Activated CD8-positive, alpha-beta memory T cell treated with anti-CD3 and anti-CD28 coated beads, Interleukin-2, amount 50 U/mL, for 48 hours (primary cell): Measurements from ENCODE around the gene DNASE1L2.
"Not testable (repeated sequence)": the region's sequence is repeated elsewhere in the genome, so short reads cannot be mapped to it uniquely, and the experiment has no call there.

Experiments used
- DNase-seq: peaks from one replicate; pipeline ENCODE4 v3.0.0-alpha.2; 2020

Gene DNASE1L2

DNA sequence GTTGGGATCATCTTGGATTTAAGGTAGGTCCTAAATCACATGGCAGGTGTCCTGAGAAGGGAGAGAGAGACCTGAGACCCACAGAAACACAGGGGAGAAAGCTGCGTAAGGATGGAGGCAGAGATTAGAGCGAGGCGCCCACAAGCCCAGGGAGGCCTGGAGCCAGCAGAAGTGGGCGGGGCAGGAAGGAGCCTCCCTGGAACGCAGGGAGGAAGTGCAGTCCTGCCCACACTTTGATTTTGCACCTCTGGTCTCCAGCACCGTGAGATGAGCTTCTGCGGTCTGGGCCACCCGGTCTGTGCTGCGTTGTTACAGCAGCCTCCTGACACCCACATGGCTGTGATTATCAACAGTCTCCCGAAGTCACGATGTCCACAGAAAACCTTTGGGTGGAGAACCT, 6.4 kb downstream of the DNASE1L2 start:
- no peak for DNase-seq

DNA sequence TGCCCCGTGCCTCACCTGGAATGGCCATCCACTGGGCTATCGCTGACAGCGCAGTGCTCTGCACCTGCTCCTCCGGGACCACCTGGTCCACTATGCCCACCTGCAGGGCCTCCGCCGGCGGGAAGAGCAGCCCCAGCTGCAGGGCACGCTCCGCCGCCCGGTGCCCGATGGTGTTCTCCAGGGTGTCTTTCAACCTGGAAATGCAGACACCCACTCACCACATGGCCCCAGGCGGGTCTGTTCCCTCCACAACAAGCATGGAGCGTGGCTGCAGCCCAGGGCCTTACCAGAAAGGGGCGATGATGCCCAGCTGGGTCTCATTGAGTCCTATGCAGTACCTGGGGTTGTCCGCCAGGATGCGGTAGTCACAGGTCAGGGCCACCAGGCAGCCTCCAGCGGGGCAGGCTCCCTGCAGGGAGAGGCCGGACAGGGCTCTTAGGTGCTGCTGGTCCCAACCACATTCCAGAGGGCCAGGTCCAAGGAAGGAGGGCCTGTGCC, 6.8 kb downstream of the DNASE1L2 start:
- no peak for DNase-seq

DNA sequence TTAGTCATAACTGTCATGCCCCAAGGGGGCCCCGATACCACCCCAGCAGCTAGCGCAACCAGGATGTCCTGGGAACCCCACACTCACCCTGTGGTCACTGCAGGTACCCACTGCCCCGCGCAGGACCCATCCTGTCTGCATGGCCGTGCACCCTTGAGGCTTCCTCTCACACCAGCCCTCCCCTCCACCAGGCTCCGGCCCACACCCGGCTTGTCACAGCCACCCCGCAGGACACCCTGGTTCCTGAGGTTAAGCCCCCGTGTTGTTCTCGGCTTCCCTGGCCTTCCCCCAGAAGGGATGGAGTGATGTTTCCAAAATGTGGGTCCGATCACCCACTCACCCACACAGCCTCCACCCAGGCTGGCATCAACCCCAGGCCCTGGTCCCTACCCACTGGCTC, 7.5 kb downstream of the DNASE1L2 start:
- no peak for DNase-seq

DNA sequence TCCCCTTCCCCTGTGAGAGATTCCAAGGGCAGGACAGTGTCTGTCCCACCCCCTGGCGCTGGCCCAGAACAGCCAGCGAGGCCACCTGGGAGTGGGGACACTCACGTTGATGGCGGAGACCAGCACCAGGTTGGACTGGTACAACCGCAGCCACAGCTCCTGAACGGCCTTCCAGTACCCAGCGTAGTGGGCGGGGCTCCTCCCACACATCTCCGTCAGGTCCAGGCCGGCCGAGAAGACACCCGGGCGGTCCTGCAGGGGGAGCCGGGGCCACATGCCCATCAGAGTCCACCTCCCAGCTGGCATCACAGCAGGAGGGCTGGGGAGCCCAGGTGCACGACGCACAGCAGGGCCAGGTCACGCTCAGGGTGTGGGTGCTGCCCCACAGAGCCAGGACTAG, 8.1 kb downstream of the DNASE1L2 start:
- no peak for DNase-seq

DNA sequence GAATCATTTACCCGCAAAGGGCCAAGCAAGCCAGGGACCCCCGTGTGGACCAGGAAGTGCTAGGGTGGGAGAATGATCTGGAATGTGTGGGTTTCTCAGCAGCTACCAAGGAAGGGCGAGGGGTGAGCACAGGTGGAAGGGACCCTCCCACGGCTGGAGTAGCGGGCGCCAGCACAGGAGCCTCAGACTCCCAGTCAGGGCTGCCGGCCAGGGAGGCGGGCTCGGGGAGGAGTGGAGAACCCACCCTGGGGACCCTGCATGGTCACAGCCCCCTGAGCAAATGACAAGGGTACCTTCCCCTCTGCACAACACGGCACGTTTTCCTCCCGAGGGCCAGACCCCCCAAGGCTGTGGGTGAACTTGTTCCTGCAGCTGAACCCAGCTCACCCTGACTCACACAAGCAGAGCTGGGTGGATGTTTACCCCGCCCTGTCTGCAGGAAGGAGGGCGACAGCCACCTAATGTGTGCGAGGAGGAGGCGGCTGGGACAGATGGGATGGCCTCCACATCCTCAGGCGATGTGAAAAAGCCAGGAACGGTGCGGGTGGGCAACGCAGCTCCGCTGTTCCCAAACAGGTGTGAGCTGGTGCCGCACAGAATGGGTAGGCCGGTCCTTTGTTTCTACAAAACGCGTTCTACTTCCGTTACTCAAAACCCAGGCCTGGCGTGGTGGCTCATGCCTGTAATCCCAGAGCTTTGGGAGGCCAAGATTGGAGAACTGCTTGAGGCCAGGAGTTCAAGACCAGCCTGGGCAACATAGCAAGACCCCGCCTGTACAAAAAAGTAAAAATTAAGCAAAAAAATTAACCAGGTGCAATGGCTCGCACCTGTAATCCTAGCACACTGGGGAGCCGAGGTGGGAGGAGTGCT, 8.9 kb downstream of the DNASE1L2 start:
- no peak for DNase-seq

DNA sequence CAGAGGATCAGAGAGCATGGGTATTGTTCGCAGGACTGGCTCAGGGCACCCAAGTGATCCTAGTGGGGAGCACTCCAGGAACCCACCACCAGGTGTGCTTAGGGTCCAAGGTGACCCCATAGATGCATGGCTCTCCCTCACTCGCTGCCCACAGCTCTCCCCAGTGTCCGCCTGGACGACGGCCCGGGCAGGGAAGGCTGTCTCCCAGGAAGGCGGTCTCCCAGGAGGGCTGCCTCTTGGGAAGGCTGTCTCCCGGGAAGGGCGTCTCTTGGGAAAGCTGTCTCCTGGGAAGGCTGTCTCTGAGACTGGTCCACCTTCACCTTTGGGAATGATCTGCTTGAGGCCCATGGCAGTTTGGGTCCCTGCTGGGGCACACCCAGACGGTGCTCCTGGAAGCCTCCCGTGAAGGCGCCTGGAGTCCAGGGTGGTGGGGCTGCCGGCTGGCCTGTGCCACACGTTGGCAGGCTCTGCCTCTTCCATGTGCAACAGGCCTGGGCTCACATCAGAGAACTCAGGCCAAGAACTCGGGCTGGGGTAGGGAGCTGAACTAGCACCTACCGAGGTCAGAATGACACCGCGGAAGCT, 10.1 kb downstream of the DNASE1L2 start:
- DNase-seq, result no peak

DNA sequence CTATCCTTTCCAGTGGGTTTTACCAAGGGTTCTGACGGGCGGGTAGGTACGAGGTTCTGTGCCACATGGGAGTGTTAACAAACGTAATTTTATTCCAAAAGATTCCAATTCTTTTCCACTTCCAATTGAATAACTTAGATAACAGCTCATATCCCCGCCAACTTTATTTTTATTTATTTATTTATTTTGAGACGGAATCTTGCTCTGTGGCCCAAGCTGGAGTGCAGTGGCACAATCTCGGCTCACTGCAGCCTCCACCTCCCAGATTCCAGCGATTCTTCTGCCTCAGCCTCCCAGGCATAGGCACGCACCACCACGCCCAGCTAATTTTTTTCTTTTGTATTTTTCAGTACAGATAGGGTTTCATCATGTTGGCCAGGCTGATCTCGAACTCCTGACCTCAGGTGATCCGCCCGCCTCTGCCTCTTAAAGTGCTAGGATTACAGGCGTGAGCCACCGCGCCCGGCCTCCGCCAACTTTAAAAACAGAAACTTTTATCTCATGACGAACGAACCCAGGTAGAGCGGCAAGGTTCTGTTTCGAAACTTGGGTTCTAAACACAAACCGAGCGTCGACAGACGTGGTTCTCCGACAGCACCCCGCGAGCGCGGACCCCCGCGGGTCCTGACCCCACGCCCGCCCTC, 14.5 kb downstream of the DNASE1L2 start:
- DNase-seq, result peak; percentile 72

DNA sequence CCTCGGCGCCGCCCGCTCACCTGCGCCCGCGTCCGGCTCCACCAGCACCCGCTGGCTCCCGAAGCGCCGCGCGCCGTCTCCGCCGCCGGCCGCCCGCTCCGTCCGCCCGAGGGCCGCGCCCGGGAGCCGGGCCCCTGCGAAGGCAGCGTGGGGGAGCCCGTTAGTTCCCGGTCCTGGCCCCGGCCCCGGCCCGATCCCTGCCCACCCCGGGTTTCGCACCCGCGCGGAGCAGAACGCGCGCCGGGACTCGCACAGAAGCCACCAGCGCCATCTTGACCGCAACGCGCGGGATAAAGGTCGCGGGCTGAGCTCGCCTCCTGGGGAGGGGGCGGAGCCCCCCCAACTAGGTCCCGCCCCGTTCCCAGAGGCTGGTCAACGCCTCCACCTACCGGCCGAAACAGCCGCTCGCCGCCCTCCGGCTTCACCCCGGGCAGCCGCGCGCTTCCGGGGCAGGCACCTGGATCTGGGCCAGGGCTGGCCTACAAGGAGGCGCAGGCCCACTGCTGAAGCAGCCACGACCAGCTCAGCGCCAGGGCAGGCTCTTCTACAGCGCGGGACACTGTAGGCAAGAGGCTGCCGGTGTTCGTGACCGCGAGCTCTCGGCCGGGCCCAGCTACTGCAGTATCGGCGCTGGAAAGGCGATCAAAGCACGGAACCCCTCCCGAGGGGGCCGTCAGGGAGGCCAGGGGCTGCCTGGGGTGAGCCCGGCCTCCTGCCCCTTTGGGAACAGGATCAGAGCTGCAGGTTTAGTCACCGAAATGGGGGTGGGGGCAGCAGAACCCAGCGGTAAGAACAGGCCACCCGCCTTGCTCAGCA, 15.3 kb downstream of the DNASE1L2 start, which contains the start of gene ECI1:
ECI1 (minus strand) TSS at position 292 of the 816 bp plus-strand sequence; CDS start at position 271, 21 bp downstream.
- peak; percentile 93 for DNase-seq

DNA sequence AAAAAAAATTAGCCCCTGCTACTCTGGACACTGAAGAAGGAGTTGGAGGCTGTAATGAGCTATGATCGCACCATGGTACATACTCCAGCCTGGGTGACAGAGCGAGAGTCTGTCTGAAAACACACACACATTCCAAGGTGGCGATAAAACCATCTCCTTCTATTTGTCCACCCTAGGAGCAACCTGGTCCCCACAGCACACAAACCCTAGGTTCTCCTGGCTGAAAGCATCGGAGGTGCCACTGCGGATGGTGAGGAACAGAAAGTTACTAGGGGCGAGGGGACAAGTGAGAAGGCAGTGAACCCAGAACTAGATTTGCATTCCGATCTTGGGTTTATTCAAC, 16.5 kb downstream of the DNASE1L2 start:
- no peak for DNase-seq

DNA sequence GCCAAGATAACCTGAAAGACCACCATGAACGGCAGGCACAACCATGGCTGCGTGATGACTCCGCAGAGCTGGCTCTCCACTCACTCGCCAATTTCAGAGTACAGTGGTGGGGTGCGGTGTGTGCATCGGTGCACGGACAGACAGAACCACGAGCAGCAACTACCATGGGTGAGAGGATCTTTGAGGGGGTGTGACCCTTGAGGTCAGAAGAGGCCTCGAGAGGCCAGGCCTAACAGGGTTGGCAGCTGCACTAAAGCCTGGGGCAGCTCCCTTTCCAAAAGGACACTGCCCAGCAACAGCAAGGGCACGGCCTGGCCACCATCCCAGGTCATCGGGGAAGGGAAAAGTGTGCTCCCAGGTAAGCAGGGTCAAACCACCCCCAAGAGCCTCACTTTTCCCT, 17.0 kb downstream of the DNASE1L2 start:
- DNase-seq, result no peak

DNA sequence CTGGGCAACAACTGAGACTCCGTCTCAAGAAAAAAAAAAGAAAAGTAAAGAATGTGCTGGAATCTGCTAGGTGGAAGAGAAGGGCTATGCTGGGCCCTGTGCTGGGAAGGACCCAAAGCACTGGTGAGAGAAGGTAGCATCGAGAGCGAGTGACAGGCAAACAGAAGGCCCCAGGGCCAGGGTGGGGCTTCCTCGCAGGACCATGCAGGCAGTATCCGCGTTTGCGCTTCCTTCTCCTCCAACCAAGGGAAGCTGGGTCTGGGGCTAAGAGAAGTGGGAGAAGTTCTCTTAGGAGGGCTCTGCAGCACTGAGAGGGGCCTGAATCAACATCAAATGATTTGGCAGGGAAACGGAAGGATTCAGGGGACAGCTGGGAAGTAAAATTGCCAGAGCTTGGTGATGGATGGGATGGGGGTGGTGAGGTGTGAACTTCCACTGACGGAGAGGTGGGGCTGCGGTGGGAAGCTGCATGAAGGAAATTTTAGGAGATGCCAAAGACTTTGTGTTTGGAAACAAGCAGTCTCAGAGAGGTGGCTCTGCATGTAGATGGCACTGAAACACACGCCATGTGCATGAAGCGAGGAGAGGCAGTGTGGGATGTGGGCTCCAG, 20.4 kb downstream of the DNASE1L2 start:
- DNase-seq, result no peak

DNA sequence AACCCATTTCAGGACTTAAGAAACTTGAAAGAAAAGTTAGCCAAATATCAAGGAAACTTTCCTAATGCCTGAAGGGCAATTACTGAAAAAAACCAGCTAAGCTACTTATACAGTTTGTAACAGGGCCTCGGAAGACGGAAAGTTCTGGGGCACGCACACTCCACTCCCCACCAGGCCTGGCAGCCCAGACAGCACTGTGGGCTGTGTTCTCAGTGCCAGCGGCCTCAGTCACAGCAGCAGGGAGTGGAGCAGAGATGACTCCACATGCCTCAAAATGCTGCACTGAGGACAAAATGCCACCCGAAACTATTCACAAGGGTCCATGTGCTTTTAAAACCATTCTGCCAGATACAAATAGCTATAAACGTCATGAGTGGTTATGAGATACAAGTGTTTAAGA, 21.5 kb downstream of the DNASE1L2 start:
- DNase-seq, result no peak

DNA sequence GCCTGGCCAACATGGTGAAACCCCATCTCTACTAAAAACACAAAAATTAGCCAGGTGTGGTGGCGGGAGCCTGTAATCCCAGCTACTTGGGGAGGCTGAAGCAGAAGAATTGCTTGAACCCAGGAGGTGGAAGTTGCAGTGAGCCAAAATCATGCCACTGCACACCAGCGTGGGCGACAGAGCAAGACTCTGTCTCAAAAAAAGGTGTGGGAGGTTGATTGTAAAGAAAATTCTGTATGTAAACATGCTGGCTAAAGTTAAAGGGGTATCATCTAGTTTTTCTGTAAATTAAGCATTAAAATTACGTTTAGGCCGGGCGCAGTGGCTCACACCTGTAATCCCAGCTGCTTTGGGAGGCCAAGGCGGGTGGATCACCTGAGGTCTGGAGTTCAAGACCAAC, 22.3 kb downstream of the DNASE1L2 start:
- not testable (repeated sequence) for DNase-seq

DNA sequence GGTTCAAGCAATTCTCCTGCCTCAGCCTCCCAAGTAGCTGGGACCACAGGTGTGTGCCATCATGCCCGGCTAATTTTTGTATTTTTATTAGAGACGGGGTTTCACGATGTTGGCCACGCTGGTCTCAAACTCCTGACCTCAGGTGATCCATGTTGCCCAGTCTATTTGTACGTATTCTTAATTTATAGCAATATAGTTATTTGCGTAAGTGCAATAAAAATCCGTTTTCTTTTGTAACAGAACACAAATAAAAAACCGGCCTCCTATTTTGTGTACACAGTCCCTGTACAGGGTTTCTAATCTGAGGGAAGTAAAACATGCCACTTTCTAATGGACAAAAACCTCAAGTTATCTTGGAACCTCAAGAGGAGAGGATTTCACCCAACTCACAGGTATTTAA, 24.0 kb downstream of the DNASE1L2 start:
- DNase-seq, result no peak

DNA sequence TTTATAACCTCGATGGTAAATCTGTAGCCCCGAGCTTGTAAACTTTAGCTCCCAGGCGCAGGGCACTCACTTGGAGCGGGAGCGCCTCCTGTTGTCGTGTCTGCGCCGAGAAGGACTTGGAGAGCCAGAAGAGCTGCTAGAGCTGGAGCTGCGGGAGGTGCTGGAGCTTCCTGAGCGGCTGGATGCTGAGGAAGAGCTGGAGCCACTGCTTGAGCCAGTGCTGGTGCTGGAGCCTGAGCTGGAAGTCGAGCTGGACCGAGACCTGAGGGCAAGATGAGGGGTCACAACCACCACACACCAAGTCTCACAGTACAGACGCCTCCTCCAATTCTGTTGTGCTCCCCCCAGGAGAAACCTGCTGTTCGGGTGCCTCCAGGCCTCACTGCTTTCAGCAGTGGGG, 26.8 kb downstream of the DNASE1L2 start:
- DNase-seq, result not testable (repeated sequence)

DNA sequence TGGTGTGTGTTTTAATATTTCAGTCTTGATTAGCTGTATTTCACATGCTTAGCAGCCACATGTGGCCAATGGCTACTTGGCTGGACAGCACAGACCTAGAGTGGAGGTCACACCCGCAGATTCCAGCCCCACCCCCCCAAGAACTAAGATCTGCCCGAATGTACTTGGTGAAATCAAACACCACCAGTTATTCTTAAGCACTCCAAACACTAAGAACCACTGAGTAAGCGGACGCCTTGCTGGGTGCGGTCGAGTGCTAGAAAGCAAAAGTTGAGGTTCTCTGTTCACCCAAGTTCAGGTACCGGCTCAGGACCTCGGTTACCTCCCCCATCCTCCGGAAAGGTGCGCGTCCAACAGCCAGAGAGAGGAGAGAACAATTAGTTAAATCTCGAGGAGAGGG, 30.6 kb downstream of the DNASE1L2 start:
- not testable (repeated sequence) for DNase-seq

DNA sequence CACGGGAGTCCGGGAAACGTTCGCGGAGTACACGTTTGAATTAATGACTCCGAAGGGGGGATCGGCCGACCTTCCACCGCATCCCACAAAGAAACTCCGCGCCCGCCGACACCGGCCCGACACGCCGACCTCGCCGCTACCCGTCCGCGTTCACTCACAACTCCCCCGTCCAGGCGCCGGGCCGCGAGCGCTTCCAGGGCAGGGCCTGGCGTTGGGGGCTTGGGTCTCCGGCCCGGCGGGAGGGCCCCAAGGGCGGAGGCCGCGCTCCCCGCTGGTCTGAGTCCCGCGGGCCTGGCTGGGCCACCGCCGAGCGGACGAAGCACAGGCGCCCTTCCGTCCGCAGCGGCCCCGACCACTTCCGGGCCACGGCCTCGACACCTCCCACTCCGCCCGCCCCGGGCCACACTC, 31.3 kb downstream of the DNASE1L2 start:
- not testable (repeated sequence) for DNase-seq

DNA sequence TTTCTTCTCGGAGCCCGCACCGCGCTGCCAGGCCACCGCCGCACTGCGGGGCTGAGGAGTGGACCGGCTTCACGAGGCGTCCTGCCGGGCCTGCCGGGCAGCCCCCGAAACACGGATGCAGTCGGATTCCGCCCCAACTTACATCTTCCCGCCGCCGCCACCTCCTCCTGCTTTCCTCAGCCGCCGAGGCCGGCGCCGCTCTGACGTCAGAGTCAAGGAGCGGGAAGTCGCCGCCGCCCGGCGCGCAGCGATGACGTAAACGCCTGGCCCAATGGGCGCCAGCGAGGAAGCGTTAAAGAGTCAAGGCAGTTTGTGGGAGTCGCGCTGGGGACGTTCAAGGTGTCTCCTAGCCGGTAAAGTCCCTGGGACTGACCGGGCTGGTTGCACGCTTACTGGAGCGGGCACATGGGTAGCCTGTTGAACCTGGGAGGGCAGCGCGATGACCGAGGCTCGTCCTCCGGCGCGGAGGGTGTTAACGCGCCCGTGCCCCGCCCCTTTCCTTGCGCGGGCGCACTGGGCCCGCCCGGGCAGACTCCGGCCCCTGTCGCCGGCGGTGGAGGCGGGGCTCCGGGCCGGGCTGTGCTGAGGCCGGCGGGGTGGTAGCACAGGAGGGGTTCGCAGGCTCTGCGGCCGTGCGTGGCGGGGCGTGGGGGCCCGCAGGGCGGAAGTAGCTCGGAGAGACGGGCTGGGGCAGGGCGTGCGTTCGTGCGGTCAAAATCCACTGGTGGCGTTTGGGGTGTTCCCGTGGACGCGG, 31.8 kb downstream of the DNASE1L2 start, which contains the start of gene RNPS1:
RNPS1 (minus strand) TSS at position 214 of the 754 bp plus-strand sequence. CDS start 3,483 bp downstream, outside the sequence.
- peak; percentile 99 for DNase-seq

DNA sequence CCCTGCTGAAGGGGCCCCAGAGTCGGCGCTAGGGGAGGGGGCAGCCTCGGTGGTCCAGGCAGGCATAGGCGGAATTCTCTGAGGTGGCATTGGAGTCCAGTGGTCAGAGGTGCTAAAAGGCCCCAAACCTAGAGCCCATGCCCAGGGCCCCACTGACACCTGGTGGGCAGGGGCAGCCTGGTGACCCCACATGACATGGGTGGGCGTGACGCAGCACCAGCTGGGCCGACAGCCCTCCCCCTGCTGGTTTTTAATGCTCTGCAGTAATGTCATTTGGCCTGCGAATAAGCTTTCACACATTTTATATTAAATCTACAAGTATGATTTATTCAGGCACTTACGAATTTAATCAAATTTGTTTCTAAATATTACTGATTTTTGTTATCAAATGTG, 33.8 kb downstream of the DNASE1L2 start:
- DNase-seq, result no peak

DNA sequence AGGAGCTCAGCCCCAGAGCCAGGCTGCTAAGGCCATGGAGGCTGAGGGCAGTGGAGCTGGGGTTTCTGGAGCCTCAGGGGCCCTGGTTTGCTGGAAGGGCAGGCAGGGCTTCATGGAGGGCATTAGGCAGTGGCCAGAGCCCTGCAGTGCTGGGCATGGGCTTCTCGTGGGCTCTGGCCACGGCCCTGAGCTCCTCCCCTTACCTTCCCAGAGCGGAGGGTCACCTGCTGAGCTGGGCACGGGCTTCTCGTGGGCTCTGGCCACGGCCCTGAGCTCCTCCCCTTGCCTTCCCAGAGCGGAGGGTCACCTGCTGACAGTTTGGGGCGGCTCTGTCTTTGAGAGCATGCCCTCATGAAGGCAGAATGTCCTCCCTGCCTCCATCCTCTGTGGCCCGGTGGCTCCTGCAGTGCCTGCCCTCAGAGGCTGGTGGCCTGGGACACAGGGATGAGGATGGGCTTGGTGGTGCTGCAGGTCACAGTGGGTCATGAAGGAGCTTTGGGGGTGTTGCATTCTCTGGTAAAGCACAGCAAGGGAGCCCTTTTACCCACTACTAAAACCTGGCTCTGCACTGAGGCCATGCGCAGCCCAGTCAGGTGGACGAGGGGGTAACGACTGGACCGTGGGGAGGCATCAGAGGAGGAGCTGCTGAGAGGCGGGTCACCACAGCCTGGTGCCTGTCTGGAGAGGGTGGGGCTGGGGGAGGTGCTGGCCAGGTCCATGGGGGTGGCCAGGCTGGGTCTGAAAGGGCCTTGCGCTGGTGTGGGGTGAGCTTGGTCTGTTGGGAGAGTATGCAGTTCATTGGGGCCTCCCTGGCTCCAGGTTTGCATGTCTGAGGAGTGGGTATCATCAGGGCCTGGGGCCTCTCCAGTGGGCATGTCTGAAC, 34.6 kb downstream of the DNASE1L2 start:
- DNase-seq, result no peak
